ENCODE measurements around the gene RCBTB1.

The RCBTB1 gene

DNA sequence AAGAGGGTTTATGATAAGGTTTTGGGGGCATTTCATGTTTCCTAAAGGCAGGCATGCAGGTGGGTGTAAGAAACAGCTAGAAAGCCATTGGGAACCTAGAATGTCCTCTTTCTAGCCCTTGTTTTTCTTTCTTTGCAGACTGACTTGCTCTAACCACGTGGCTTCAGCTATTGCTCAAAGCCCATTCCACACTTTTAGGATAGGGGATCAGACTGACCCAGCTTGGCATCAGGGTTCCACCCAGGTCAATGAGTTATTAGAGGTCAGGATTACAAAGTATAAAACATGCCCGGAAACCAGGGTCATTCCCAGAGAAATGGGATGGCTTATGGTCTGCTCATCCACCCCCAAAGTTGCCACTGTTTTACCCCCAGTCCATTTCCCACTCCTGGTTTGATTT lies 72.8 kb downstream of the RCBTB1 start:
- no peak for DNase-seq (ENCODE audit: low read depth)

DNA sequence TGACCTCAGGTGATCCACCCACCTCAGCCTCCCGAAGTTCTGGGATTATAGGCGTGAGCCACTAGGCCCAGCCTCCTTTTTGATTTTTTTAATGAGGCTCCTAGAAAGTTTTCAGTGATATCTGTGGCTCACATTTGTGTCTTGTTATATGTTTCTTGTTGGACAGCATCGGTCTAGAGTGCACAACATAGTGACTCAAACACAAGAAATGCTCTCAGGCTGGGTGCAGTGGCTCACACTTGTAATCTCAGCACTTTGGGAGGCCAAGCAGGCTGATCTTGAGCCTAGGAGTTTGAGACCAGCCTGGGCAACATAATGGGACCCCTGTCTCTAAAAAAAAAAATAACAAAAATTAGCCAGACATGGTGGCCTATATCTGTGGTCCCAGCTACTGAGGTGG lies 81.4 kb downstream of the RCBTB1 start:
- no peak for DNase-seq (ENCODE audit: low read depth)

DNA sequence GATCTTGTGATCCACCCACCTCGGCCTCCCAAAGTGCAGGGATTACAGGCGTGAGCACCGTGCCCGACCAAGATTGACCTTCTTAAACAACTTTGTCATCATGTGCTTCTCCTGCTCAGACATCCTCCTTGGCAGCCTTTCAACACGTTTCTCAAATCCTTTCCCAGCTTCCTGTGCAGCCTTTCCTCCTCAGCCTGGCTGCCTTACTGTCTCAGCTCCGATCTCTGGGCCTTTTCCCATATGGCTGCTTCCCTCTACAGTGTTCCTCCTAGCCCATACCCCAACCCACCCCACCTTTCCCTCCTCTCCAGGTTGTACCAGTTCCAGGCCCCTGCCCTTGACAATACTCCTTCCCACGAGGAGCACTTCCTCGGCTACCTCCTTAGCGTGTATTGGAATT lies 82.4 kb downstream of the RCBTB1 start:
- DNase-seq (ENCODE audit: low read depth): no peak

DNA sequence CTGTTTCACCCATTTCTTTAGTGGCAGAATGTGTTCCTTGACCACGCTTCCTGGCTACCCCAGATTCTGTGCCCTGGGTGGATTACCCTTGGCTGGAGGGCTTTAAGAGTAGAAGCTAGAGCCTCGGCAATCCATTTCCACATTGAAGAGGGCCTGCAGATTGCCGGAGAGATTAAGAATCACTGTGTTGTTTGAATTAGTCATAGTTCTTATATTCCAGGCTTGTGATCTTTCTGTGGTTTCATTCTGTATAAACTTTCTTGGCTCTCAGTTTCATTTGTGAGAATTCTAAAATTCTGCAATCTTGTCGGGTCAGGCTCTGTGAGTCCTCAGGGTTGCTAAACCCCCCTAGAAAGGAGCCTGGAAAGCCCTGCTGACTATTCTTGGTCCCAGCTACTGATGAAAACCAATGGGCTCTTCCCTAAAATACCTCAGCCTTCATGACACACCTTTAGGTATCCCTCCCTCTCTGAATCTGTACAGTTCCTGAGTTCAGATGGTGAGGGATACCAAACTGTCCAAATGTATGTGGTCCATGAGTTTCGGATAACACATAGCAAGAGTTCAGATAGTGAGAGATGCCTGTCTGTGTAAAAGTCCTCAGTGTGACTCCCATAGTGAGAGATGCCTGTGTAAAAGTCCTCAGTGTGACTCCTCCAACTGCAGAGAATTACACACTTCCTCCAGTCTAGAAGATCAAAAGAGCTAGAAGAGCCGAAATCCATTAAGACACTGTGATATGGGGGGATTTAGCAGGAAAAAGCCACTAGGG lies 85.3 kb downstream of the RCBTB1 start:
- no peak for DNase-seq (ENCODE audit: low read depth)

GRCh38 chr13:49498206-49498605 lies 87.2 kb downstream of the RCBTB1 start:
- no peak for DNase-seq (ENCODE audit: low read depth)

DNA sequence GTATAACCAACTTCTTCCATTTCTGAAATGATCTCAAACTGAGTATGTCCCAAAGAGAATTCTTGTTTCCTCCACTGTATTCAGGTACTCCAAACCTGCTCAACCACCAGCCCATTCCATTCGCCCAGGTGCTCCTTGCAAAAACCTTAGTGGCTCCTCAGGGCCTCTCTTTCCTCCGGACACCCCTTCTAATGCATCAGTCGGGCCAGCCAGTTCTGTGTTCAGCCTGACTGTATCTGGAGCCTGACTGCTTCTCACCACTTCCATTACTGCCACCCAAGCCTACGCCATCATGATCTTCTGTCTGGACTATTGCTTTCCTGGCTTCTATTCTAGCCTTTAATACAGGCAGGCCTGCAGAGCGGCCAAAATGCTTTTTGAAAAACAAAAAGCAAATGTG lies 88.1 kb downstream of the RCBTB1 start:
- no peak for DNase-seq (ENCODE audit: low read depth)

GRCh38 chr13:49496837-49497236 lies 88.5 kb downstream of the RCBTB1 start:
- DNase-seq (ENCODE audit: low read depth): peak; percentile 21

DNA sequence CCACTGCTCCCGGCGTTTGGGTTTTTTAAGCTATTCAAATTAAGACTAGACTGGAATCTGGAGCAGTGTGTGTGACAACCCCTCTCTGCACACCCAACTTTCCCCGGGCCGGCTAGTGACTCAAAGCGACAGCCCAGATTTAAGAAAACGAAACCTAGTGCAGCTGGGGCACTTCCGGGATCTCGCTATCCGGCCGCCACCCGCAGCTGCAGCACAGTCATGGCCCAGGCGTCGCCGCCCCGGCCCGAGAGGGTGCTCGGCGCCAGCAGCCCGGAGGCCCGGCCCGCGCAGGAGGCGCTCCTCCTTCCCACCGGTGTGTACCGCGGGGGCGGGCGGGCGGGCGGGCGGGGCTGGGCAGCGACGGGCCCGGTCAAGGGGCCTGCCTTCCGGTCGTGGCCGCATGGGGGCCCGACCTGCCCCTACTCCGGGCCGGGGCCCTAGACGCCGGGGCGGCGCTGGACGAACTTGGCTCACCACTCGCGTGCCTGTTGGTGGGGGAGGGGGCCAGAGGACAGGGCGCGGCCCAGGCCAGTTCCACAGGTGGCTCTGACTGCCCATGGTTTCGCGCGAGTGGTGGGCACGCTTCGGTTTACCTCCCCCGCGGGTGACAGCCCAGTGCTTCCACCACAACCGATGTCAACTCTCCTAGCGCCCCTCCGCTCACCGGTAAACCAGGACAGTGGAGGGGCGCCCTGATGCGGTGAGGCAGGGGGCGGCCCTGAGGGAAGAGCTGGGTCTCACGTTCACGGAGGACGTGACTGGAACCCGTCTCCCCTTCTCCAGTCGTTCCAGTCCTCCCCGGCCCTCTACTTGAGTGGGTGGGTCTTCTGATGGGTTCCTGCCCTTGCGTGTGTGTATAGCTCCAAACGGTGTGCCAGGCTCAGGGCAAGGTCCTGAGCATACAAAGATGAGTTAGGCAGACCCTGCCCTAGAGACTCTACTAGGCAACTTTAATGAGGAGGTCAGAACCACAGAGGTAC lies 89.3 kb downstream of the RCBTB1 start, which contains the start of gene PHF11:
Gene PHF11 (plus strand): TSS at position 171 of the 980 bp plus-strand sequence. CDS start 49 bp downstream, at position 220.
- DNase-seq (ENCODE audit: low read depth): peak; percentile 79

DNA sequence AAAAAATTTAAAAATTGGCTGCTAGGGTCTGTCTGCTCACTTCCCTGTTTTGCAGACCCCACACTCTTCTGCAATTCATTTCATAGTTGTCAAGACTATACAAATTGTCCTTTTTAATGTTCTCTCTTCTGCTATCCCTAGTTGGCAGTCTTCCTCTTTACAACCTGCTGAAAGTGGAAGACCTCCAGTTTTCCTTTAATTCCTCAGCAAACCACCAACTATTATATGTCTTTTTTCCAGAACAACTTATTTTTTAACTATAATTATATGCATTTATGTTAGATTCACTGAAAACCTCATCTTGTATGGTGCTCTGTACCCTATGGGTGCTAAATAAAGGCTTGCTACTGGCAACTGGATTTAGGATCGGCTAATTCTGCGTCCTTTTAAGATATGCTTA lies 90.7 kb downstream of the RCBTB1 start:
- no peak for DNase-seq (ENCODE audit: low read depth)

DNA sequence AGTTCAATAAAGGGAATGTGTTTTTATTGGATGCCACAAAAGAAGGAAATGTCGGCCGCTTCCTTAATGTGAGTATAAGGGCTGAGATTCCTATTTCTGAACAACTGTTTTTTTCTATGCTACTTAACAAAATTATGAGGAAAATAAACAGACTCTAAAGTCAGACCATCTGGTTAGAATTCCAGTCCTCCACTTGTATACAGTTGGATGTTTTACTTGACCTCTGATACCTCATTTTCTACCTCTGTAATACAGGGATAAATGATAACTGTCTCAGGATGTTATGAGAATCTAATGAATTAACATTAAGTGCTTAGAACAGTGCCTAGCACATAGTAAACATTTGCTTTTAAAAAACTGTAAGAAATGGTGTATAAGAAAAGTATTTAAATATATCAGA lies 96.8 kb downstream of the RCBTB1 start:
- DNase-seq (ENCODE audit: low read depth): no peak
